Keratinocyte (primary cell): ENCODE data around the gene VAV2.

Experiments used
- CTCF ChIP-seq, 3 experiments: IDR thresholded peaks in 1 of 3; conservative IDR thresholded peaks in 1 of 3; optimal IDR thresholded peaks in 1 of 3; 2 replicates in 2 of 3; 3 replicates in 1 of 3; pipeline versions ENCODE3 to v1.5.1; 2011; ENCODE audit warnings: low read length in 3 of 3, mild to moderate bottlenecking in 3 of 3, moderate library complexity in 2 of 3, control low read depth in 1 of 3, inconsistent platforms in 1 of 3; ENCODE audit not compliant: insufficient read depth in 2 of 3; ENCODE audit errors: extremely low read depth in 1 of 3
- EZH2 ChIP-seq: IDR thresholded peaks from one replicate; pipeline ENCODE4 v1.6.1; 2012; ENCODE audit warnings: inconsistent platforms, mild to moderate bottlenecking, low read length, moderate library complexity

- no peak for TF ChIP-seq CTCF (optimal IDR thresholded peaks at IDR 0.05 in 1 of 3, IDR thresholded peaks at IDR 0.05 in 1 of 3, conservative IDR thresholded peaks at IDR 0.05 in 1 of 3; ENCODE audit: extremely low read depth in 1 of 3, insufficient read depth in 2 of 3, low read length in 3 of 3)
- TF ChIP-seq EZH2: no peak
These were observed 218.1 kb downstream of the VAV2 start for GRCh38 chr9:133773889-133774655.
